DND-41 (cell line): Measurements from ENCODE around the gene POLR1F.
"Not testable (repeated sequence)": the region's sequence is repeated elsewhere in the genome, so short reads cannot be mapped to it uniquely, and the experiment has no call there.

ENCODE experiments used
- CTCF ChIP-seq: IDR thresholded peaks from 2 replicates; pipeline ENCODE4 v1.5.1; 2012; ENCODE audit warnings: borderline replicate concordance, low read length, moderate library complexity, mild to moderate bottlenecking; ENCODE audit not compliant: poor library complexity, severe bottlenecking; ENCODE audit errors: extremely low read depth
- EZH2 ChIP-seq: IDR thresholded peaks from 3 replicates; pipeline ENCODE4 v1.6.1; 2012; ENCODE audit warnings: borderline replicate concordance, low read depth, mild to moderate bottlenecking, moderate library complexity, low read length, inconsistent platforms; ENCODE audit not compliant: severe bottlenecking

DNA sequence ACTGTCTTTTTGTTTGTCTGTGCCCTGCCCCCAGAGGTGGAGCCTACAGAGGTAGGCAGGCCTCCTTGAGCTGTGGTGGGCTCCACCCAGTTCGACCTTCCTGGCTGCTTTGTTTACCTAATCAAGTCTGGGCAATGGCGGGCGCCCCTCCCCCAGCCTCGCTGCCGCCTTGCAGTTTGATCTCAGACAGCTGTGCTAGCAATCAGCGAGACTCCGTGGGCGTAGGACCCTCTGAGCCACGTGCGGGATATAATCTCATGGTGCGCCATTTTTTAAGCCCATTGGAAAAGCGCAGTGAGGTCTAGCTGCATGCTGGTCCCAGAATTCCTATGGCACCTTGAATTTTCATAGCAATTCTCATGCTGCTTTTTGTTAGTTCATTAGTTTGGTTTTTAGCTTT is 19.7 kb downstream of the POLR1F start:
- TF ChIP-seq CTCF, EZH2: not testable (repeated sequence)
